Type B pancreatic cell (in vitro differentiated cells): Measurements from ENCODE around the gene KRTAP5-7. TPM values are rescaled to one million over a fixed set of nuclear protein-coding genes. Genes with fewer than 3 reads are reported as not detected.

Experiments used
- DNase-seq: peaks from one replicate; pipeline ENCODE4 v3.0.0; 2021; ENCODE audit warnings: mixed read lengths; ENCODE audit not compliant: unreplicated experiment; ENCODE audit errors: extremely low spot score
- H3K27ac Mint-ChIP-seq: 2 replicates; pipeline ENCODE4 v1.8.0; 2021; ENCODE audit warnings: mild to moderate bottlenecking, mixed read lengths
- H3K27me3 Mint-ChIP-seq: 2 replicates; pipeline ENCODE4 v1.8.0; 2021; ENCODE audit warnings: mixed read lengths
- H3K36me3 Mint-ChIP-seq: 2 replicates; pipeline ENCODE4 v1.8.0; 2021; ENCODE audit warnings: mixed read lengths
- H3K4me1 Mint-ChIP-seq: one replicate; pipeline ENCODE4 v1.8.0; 2021; ENCODE audit warnings: mixed read lengths; ENCODE audit not compliant: unreplicated experiment
- H3K4me3 Mint-ChIP-seq: 2 replicates; pipeline ENCODE4 v1.8.0; 2021; ENCODE audit warnings: mild to moderate bottlenecking, mixed read lengths
- H3K9me3 Mint-ChIP-seq: 2 replicates; pipeline ENCODE4 v1.8.0; 2021; ENCODE audit warnings: mixed read lengths
- total RNA-seq: library from RNA; stranded (reverse); gene quantifications from 2 replicates; pipeline ENCODE4 v1.2.1, GENCODE V29; 2021; ENCODE audit warnings: low replicate concordance
- TF ChIP-seq, protein P1 (sequence below): fragments of 200-600 bp; sonication (generic); conservative IDR thresholded peaks from 2 replicates; pipeline ENCODE4 v1.5.0; 2021; ENCODE audit warnings: antibody characterized with exemption, mild to moderate bottlenecking

The KRTAP5-7 gene
- total RNA-seq, 1 donor from 2014 or later: not detected

GRCh38 chr11:71577469-71578004 is 50.5 kb downstream of the KRTAP5-7 start:
- H3K27ac Mint-ChIP-seq: no peak overlapping the region
- peaks cover 7% of the 10 kb centered on the region for H3K27me3 Mint-ChIP-seq
- no peak overlapping the region for H3K4me3 Mint-ChIP-seq
- DNase-seq: no peak
- peaks cover 12% of the 10 kb centered on the region for H3K4me1 Mint-ChIP-seq
- TF ChIP-seq, protein P1, sequence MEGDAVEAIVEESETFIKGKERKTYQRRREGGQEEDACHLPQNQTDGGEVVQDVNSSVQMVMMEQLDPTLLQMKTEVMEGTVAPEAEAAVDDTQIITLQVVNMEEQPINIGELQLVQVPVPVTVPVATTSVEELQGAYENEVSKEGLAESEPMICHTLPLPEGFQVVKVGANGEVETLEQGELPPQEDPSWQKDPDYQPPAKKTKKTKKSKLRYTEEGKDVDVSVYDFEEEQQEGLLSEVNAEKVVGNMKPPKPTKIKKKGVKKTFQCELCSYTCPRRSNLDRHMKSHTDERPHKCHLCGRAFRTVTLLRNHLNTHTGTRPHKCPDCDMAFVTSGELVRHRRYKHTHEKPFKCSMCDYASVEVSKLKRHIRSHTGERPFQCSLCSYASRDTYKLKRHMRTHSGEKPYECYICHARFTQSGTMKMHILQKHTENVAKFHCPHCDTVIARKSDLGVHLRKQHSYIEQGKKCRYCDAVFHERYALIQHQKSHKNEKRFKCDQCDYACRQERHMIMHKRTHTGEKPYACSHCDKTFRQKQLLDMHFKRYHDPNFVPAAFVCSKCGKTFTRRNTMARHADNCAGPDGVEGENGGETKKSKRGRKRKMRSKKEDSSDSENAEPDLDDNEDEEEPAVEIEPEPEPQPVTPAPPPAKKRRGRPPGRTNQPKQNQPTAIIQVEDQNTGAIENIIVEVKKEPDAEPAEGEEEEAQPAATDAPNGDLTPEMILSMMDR: no peak
- no peaks in the 10 kb centered on the region for H3K36me3 Mint-ChIP-seq
- H3K9me3 Mint-ChIP-seq: no peaks in the 10 kb centered on the region

Other genes with a start within 250 kb of the KRTAP5-7 start
- gene DHCR7, start 78.9 kb upstream of the KRTAP5-7 start, total RNA-seq: 97.0 and 99.1 TPM in 2 replicates
- gene NADSYN1, start 74.1 kb upstream of the KRTAP5-7 start, total RNA-seq: 66.6 and 96.7 TPM in 2 replicates
- gene KRTAP5-8, start 10.8 kb downstream of the KRTAP5-7 start, total RNA-seq: not detected in 2 replicates
- 0.43 TPM in 1 of 2 replicates, not detected in the other for gene KRTAP5-9, start 21.2 kb downstream of the KRTAP5-7 start, total RNA-seq
- not detected in 2 replicates for gene KRTAP5-10, start 38.3 kb downstream of the KRTAP5-7 start, total RNA-seq
- not detected in 2 replicates for gene KRTAP5-11, start 55.6 kb downstream of the KRTAP5-7 start, total RNA-seq